Mesothelial cell of epicardium (in vitro differentiated cells): ENCODE measurements around the gene CLEC14A. TPM values are rescaled to one million over a fixed set of nuclear protein-coding genes. Genes with fewer than 3 reads are reported as not detected.
A peak's percentile ranks its signal among the peaks of the same experiment; 100 is the strongest.

Source experiments
- DNase-seq, 2 experiments: peaks; one replicate each; pipeline ENCODE4 v3.0.0; 2021; ENCODE audit warnings: low spot score in 2 of 2; ENCODE audit not compliant: unreplicated experiment in 2 of 2
- H3K27ac Mint-ChIP-seq: 2 replicates; pipeline ENCODE4 v1.8.0; 2021; ENCODE audit warnings: mixed read lengths
- H3K27me3 Mint-ChIP-seq: 2 replicates; pipeline ENCODE4 v1.8.0; 2021; ENCODE audit warnings: low read depth, mixed read lengths
- H3K36me3 Mint-ChIP-seq: 2 replicates; pipeline ENCODE4 v1.8.0; 2021; ENCODE audit warnings: mixed read lengths
- H3K4me1 Mint-ChIP-seq: 2 replicates; pipeline ENCODE4 v1.8.0; 2021; ENCODE audit warnings: mixed read lengths
- H3K4me3 Mint-ChIP-seq: 2 replicates; pipeline ENCODE4 v1.8.0; 2021; ENCODE audit warnings: mild to moderate bottlenecking, moderate library complexity, mixed read lengths
- H3K9me3 Mint-ChIP-seq: 2 replicates; pipeline ENCODE4 v1.8.0; 2021; ENCODE audit warnings: mixed read lengths
- CTCF ChIP-seq: fragments of 200-600 bp; sonication (generic); IDR thresholded peaks from one replicate; pipeline ENCODE4 v1.5.0; 2021; ENCODE audit warnings: antibody characterized with exemption; ENCODE audit not compliant: unreplicated experiment
- total RNA-seq: library from RNA; stranded (reverse); gene quantifications from 3 replicates; pipeline ENCODE4 v1.2.1, GENCODE V29; 2021

Gene CLEC14A
- total RNA-seq = 0.13 TPM in 1 of 3 replicates, not detected in the others

GRCh38 chr14:38255673-38256532 is at the start of gene CLEC14A:
Gene CLEC14A, minus strand, starts transcription at chr14:38256093. Its CDS starts 71 bp downstream, at chr14:38256022.
- Mint-ChIP-seq H3K27ac (no peak within 1 kb of the TSS), H3K4me3 (peak within 1 kb of the TSS; percentile 56), H3K4me1 (peaks cover 6% of the 10 kb centered on the region), H3K9me3 (peaks cover 3% of the 10 kb centered on the region), H3K27me3 (peaks cover 71% of the 10 kb centered on the region), H3K36me3 (no peaks in the 10 kb centered on the region)
- TF ChIP-seq CTCF = no peak
- DNase-seq = peak; percentile 18 to 46

GRCh38 chr14:38302966-38303365 is 47.1 kb upstream of the CLEC14A start:
- Mint-ChIP-seq H3K27me3 (peaks cover 18% of the 10 kb centered on the region), H3K36me3 (no peaks in the 10 kb centered on the region), H3K27ac (no peak overlapping the region), H3K4me1 (no peaks in the 10 kb centered on the region), H3K4me3 (no peak overlapping the region), H3K9me3 (peaks cover 22% of the 10 kb centered on the region)
- no peak for TF ChIP-seq CTCF
- no peak for DNase-seq

GRCh38 chr14:38302034-38302433 is 46.1 kb upstream of the CLEC14A start:
- H3K4me3 Mint-ChIP-seq = no peak overlapping the region
- no peak for DNase-seq
- H3K27ac Mint-ChIP-seq = no peak overlapping the region
- no peaks in the 10 kb centered on the region for H3K36me3 Mint-ChIP-seq
- no peaks in the 10 kb centered on the region for H3K4me1 Mint-ChIP-seq
- H3K27me3 Mint-ChIP-seq = peaks cover 18% of the 10 kb centered on the region
- no peak for TF ChIP-seq CTCF
- peaks cover 22% of the 10 kb centered on the region for H3K9me3 Mint-ChIP-seq

- Mint-ChIP-seq H3K27me3 (peaks cover 17% of the 10 kb centered on the region), H3K9me3 (peaks cover under 1% of the 10 kb centered on the region), H3K27ac (no peak overlapping the region), H3K4me3 (no peak overlapping the region), H3K36me3 (no peaks in the 10 kb centered on the region), H3K4me1 (no peaks in the 10 kb centered on the region)
- no peak for TF ChIP-seq CTCF
- DNase-seq = no peak
Measured at GRCh38 chr14:38297681-38298080, 41.8 kb upstream of the CLEC14A start.

GRCh38 chr14:38291681-38292467 is 36.0 kb upstream of the CLEC14A start:
- no peaks in the 10 kb centered on the region for H3K9me3 Mint-ChIP-seq
- H3K4me1 Mint-ChIP-seq = no peaks in the 10 kb centered on the region
- DNase-seq = no peak
- H3K36me3 Mint-ChIP-seq = no peaks in the 10 kb centered on the region
- H3K27ac Mint-ChIP-seq = no peak overlapping the region
- TF ChIP-seq CTCF = no peak
- H3K27me3 Mint-ChIP-seq = peaks cover 9% of the 10 kb centered on the region
- H3K4me3 Mint-ChIP-seq = no peak overlapping the region
